GM19193 (cell line): ENCODE measurements around the gene RNF121.

Source experiments
- POLR2A ChIP-seq: IDR thresholded peaks from 4 replicates; pipeline ENCODE4 v1.6.1; 2011; ENCODE audit not compliant: insufficient read depth, insufficient read length; ENCODE audit errors: extremely low read depth

Gene RNF121

DNA sequence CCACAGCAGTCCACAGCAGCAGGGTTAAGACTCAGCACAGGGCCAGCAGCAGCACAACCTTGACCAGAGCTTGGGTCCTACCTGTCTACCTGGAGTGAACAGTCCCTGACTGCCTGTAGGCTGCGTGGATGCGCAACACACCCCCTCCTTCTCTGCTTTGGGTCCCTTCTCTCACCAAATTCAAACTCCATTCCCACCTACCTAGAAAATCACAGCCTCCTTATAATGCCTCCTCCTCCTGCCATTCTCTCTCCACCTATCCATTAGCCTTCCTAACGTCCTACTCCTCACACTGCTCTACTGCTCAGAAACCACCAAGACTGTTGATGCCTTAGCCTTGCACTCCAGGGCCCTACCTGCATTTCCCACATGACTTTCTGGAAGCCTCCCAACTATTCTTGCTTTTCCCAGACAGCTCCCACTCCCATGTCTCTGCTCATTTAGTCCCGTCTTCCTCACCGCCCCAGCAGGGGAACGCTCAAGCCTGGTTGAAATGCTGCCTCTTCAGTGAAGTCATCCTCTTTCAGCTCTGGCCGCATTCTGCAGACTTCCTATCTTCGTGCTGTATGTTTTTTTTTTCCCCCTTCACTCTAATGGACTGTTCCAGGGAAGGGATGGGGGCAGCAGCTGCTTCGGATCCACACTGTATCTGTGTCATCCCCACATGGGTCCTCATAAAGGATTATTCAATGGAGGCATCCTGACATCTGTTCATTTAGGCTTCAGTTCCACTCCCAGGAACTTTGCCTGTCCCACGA, 73.2 kb downstream of the RNF121 start:
- no peak for TF ChIP-seq POLR2A

- peak; percentile 40 for TF ChIP-seq POLR2A
These were observed 74.3 kb downstream of the RNF121 start for GRCh38 chr11:72002841-72003775.

GRCh38 chr11:72003776-72004171, 74.9 kb downstream of the RNF121 start:
- TF ChIP-seq POLR2A, result no peak

- TF ChIP-seq POLR2A, result no peak
These were observed 75.9 kb downstream of the RNF121 start for GRCh38 chr11:72004515-72005346.

GRCh38 chr11:72005347-72006260, 76.8 kb downstream of the RNF121 start:
- no peak for TF ChIP-seq POLR2A

DNA sequence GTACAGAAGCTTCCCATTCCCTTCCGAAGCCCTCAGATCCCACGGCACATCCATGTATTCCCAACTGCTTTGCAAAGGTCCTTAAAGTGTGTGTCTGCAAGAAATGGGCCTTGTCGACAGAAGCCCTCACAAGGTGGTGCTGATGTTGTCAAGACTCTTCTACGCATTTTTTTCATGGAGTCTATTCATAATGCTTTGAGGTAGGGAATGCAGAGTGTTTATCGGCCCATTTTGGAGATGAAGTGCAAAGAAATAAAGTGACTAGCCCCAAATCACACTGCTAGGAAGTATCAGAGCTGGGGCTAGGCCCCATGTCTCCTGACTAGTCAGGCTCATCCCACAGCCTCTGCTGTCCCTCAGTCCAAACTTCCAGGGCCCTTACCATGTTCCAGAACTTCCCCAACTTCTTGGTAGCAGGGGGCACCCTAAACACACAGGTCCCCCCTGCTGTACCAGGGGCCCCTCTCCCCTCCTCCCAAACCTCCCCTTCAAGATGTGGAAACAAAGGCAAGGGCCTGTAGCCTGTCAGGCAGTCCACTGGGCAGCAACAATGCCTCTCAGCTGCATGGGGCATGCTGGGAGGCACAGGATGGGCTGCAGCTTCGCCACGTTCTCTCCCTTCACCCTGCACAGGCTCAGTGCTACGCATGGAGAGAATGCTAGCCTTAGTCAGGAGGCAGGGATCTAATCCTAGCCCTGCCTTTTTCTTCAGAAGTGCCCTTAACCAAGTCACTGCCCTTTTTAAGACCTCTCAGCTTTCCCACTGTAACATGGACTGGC, 77.7 kb downstream of the RNF121 start:
- TF ChIP-seq POLR2A, result no peak

- peak; percentile 27 for TF ChIP-seq POLR2A
These were observed 78.2 kb downstream of the RNF121 start for GRCh38 chr11:72007089-72007476.

- no peak for TF ChIP-seq POLR2A
These were observed 78.7 kb downstream of the RNF121 start for GRCh38 chr11:72007587-72007986.

GRCh38 chr11:72008728-72009127, 79.9 kb downstream of the RNF121 start:
- TF ChIP-seq POLR2A, result peak; percentile 37

DNA sequence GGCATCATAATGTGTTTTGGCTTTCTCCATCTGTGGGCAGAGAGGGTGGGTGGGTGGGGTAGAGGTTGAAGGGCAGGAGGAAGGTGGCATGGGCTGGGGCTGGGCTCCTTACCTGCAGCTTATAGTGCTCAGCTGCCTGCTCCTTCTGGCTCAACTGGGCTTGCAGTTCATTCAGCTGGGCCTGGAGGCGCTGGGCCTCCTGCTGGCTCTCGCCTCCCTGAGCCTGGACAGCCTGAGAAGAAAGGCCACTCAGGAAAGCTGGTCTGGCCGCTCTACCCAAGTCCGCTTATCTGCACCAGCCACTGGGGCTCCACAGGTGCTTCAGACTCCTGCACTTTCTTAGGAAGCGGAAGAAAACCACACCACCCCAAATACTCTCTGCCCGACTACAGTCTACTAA, 80.3 kb downstream of the RNF121 start:
- peak; percentile 6 for TF ChIP-seq POLR2A

DNA sequence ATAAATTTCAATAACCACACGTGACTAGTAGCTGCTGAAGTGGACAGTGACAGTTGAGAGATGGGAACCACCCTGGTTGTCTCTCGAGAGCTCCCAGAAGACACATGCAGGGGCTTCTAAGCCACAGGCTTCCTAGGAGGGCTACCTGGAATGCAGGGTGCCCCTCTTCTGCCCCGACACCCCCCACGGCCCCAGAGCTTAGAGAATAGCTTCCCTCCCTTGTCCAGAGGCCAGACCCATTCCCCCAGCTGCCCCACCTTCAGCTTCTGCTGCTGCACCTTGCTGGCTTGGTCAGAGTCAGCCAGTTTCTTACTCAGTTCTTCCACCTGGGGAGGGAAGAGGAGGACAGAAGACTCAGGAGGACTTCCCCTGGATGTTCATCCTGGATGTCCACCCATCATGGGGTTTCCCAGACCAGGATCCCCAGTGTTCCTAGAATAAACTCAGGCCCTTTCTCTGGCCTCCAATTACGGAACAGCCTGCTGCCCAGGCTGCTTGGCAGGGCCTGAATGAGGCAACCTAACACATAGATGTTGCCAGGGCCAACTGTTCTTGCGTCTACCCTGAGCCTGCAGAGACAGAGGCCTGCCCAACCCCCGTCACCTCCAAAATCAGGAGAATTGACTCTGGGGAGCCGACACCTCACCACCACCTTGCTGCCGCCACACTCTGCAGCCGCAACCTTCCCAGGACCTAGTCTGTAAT, 81.8 kb downstream of the RNF121 start:
- TF ChIP-seq POLR2A, result no peak

- no peak for TF ChIP-seq POLR2A
These were observed 83.3 kb downstream of the RNF121 start for GRCh38 chr11:72012091-72012630.
